NCI-H82 treated with DMSO at 0.1 percent for 48 hours (cell line): ENCODE data around the gene TRIM44.

ENCODE experiments used
- DNase-seq: peaks from one replicate; lab custom pipeline; 2025; ENCODE audit not compliant: unreplicated experiment; lab: John Stamatoyannopoulos, UW

Gene TRIM44

DNA sequence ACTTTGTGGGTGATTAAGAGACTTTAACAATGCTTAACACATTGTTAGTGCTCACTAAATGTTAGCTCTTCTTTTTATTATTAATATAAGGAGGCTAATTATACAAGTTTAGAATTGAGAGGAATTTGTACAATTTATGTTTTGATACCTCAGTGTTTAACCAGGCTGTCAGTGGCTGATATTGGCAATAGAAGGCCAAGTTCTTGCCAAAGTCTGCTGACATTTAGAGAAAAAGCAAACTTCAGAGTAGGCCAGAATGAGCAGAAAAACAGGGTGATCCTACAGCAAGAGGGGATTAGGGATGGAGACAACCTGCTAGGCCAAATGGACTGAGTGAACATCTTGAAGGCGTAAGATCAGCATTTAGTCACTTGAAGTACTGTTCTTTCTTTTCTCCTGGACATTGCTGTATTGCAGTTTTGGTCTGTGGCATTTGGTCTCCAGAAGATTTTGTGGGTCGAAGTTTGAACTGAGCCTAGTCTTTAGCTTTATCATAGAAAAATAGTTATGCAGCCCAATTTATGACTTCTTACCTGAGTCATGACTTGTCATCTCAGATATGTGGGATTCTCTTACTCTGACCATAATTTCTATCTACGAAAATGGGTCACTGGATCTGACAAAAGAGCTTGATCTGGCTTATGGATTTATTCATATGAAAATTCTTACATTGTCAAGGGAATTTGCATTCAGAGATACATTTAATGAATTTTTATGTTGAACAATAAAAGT is 9.0 kb downstream of the TRIM44 start:
- no peak for DNase-seq

DNA sequence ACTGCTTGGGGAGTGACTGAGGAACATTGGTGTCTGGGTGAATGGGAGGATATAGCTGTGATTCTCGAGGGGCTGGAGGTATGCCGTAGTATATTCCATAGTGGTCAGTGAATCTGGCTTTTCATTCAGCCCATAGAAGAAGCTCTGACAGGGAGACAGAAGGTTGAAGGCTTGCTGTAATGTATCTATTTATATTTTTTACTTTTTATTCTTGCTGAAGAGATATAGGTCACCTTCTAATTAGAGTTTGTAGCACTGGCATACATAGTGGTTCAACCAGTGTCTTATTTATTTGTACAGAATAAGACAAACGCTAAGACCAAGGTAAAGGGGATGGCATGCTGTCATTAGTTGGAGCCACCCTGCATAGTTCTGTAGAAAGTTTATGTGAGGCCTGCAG is 10.0 kb downstream of the TRIM44 start:
- no peak for DNase-seq

DNA sequence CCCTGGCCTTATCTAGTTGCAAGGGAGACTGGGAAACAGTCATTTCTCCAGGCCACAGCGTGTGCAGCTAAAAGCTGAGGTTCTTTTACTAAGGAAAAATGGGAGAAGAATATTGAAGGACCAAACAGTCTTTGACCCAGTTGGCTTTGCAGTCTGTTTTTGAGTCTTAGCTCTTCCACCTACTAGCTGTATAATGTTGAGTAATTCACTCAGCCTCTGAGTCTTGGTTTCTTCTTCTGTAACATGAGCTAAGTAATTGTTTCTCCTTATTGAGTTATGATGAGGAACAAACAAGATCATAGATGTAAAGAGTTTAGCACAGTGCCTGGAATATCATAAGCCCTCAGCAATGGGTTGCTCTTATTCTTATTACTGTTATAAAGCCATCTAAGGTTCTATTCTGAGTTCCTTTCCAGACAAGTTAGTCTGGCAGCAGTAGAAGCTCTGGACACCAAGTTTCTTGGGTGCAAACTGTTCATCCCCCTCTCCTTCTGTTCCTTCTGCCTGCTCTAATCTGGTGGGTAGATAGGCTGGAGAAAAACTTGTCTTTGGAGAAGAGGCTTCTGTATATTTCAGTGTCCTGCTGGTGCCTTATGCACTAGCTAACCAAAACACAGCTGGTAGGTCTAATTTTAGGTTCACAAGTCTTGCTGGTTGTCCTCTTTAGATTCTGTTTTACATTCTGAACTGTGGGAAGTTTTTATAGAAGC is 13.5 kb downstream of the TRIM44 start:
- DNase-seq: no peak

DNA sequence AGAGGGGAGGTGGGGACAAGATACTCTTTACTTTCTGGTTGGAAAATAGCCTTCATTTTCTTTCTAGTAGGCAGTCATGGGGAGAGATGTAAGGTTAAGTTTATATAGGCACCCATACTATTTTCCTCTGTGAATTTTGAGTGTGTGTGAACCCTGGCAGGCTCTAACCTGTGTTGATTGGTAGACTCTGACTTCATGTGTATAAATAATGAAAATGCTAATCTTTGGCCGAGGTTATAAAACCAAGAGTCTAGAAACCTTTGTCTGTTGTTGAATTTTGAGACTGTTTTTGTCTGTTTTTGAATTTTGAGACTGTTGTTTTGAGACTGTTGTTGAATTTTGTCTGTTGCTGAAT is 14.0 kb downstream of the TRIM44 start:
- no peak for DNase-seq

DNA sequence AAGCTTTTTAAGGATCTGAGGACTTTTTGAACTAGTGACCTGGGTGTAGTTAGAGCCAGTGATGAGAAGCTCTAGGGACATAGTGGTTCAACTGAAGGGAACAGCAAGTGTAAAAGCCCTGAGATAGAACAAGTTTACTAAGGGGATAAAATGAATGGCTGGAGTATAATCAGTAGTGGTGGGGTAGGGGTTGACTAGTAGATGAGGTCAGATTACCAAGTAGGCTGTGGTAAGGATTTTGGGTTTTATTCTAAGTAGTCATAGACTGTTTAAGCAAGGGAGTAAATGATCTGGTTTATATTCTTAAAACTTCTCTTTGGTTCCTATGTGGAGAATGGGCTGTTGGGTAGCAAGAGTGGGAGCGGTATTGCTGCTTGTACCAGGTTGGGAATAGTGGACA is 15.3 kb downstream of the TRIM44 start:
- no peak for DNase-seq

DNA sequence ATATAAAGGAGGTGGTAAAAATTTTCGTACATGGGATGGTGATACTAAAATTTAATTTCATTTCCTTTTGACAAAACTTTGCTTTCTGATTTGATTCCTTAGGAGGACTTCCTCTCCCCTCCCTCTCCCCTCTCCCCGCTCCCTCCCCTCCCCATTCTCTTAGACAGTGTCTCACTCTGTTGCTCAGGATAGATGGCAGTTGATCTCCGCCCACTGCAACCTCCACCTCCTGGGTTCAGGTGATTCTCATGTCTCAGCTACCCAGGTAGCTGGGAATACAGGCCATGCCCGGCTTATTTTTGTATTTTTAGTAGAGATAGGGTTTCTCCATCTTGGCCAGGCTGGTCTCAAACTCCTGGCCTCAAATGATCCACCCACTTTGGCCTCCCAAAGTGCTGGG is 15.9 kb downstream of the TRIM44 start:
- no peak for DNase-seq

DNA sequence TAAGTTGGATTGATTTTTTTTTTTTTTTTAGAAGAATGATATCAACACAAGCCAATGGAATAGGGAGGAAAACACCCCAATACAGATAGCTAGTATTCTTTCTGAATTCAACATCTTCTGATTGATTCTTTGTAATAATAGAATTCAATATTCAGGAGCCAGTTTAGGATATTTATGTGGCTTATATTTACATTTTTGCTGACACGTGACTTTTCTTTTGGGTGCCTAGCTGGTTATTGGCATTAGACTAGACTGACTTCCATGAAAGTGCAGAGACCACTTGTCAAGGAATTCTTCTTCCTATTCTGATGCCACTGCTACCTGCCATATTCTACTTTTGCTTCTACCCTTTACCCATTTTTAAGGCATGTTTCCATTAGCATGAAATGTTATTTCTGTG is 16.4 kb downstream of the TRIM44 start:
- DNase-seq: no peak

DNA sequence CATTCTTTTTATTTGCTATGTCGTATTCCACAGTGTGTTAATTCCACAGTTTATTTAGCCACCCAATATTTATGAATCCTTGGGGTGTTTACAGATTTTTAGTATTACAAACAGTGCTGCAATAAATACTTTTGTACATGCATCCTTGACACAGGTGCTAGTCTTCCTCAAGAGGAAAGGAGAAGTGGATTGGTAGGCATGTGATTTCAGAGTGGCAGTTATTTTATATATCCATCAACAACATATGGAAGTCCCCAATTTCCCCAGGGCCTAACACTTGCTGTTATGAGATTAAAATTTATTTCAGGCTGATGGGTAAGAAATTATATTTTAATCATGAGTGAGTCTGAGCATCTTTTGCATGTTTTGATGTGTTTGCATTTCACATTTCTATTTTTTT is 17.9 kb downstream of the TRIM44 start:
- no peak for DNase-seq

DNA sequence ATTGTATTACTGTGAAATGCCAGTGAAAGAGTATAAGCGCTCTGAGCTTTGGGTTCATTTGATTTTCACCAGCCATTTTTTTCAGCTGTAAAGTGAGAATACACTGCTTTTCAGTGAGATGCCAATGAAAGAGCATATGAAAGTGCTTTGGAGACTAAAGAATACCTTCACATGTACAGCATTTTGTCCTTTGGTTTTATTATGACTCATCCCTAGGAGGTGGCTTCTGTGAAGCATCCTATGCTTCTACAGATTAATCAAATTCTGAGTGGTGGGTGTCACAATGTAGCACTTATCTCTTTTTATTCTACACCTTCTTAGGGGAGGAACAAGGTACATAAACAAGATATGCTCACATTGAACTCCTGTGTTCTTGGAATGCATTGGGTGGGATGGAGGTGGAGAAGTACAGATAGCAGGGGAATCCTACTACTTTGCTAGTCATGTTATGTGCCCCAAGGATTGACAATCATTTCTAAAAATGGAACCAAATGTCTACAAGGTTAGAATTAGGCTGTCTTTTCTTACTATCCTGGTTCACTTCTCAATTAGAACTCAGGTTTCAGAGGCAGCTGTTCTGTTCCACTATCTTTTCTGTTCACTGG is 18.7 kb downstream of the TRIM44 start:
- no peak for DNase-seq

DNA sequence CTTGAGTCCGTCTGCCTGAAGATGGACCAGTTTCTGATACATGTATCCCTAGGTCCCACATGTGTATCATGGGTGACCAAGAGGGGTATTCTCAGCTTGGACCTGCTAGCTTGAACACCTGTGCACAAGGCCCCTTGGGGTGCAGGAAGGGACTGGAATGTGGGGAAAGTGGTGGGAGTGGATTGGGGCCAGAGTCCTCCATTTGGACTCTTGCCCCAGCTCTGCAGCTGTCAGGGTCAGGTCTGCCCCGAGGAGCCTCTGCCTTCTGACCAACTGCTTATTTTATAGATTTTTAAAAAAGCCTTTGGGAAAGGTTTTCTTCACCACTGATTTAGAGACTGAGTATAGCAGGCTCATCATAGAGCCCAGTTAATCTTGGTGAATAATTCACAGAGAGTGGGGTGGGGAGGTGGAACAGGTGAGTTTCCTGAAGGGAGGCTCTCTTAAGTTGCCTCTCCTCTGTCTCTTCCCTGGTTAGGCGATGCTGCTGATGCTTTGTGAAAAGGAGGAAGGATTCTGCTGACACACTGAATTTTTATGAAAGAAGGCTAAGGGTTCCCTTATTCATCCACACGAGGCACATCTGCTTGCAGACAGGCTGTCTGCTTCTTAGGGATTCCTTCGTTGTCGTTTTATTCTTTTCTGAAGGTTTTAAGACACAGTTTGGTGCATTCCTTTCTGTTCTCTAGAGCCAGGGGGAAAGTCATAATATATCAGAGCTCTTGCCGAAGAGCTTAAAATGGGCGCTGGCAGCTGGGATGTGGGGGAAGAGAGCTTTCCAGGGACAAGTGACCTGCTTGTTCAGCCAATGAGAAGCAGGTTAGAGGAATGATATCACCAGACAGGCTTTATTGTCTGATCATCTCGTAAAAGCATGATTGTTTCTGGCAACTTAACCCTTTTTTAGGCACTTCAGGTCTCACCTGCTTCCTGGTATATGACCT is 19.9 kb downstream of the TRIM44 start:
- DNase-seq: peak; percentile 29

DNA sequence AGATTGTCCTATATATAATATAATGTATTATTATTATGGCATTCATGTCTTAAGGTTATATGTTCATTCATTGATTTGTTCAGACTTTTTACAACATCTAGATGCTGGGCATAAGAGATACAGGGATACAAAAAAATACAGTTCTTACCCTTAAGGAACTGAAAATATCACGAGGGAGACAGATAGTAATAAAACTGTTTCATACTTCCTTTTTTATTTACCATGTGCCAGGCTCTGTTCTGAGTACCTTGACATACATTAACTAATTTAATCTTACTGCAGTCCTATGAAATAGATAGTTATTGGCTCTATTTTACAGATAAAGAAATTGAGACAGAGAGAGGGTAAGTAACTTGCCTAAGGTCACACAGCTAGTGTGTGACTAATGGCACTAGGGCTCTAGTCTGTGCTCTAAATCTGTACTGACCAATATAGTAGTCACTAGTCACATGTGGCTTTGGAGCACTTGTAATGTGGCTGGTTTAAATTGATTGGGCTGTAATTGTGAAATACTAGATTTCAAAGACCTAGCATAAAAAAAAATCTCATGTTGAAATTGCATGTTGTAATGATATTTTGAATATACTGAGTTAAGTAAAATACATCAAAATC is 21.3 kb downstream of the TRIM44 start:
- no peak for DNase-seq

DNA sequence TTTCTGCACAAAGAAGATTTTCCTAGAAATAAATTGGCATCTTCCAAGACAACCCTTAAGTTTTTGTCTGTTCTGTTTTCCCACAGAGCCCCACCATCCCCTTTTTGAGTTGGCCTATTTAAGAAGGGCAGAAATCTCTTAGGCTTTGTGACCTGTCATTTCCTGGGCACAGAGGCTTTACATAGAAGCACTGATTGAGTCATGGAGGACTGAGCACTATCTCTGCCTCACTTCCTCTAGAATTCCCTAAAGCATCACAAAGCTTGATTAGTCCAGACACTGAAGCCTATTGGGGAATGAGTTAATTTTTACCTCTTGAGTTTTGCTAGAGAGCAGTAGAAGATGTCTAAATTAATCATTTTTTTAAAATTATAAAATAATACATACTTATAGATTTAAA is 25.4 kb downstream of the TRIM44 start:
- DNase-seq: no peak

DNA sequence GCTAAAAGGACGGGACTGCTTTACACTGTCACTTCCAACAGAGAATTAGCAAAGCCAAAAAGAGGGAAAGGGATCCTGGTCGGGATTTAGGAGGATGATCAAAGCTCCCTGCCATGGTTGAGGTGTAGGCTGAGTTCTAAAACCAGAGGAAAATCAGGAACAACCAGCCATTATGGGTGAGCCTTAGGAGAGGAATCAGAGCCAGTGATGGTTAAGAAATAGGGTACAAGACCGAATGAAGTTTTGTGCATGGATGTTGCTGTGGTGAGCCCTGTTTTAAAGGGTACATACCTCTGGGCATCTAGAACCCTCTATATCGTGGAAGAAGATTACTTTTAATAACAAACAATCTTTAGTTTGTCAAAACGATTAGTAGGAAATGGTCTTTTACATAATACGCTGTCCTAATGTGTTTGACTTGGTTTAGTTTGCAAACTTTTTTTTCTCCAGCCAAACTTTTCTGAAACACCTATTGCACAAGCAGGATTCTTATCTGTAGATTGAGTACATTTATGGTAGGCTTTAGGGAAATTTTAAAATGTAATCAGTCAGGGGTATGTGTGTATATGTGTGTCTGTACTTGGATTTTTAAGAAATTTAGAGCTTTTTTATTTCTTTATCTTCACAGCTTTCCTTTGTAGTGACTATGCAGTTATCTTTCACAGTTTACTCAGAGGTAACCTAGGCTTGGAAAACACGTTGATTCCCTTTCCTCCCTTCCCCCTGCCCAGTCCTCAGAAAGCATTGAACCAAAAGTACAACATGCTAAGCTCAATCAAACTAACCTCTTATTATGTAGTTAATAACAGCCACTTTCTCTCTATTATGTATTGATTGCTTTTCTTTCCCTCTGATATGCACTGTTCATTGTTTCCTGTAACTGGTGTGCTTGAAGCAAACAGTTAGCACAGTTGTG is 26.8 kb downstream of the TRIM44 start:
- no peak for DNase-seq

DNA sequence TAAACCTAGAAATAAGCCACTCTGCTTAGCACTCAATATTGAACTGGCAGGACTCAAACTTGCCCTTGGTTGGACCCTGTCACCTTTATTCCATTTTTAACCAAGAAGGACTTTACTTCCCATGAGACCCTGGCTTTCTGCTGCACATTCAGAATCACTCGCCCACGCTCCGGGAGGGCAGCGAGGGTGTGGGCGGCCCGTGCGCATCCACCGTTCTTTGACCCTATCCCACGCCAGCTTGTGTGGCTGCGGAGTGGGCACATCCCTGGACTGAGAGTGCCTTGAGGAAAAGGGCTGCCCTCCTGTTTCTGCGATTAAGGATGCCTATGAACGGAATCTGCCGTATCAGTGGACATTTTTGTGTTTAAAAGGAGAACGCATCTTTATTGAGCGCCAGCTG is 39.6 kb downstream of the TRIM44 start:
- DNase-seq: no peak

DNA sequence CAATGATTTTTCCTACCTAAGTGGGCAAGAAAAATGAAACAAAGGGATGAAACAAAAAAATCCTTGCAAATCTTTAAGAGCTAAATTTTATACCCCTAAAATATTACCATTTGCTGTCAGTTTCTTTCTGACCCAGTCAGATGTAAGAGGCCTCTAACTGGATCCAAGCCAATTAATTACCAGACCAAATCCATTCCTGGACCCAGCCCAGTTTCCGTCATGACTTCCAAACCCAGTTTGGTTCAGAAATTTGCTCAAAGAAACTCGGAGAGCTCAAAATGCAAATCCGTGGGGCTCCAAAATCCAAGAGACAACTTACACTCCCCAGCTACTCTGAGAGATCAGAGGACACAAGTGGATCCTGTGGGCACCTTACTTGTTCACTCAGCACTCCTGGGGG is 46.8 kb downstream of the TRIM44 start:
- no peak for DNase-seq

DNA sequence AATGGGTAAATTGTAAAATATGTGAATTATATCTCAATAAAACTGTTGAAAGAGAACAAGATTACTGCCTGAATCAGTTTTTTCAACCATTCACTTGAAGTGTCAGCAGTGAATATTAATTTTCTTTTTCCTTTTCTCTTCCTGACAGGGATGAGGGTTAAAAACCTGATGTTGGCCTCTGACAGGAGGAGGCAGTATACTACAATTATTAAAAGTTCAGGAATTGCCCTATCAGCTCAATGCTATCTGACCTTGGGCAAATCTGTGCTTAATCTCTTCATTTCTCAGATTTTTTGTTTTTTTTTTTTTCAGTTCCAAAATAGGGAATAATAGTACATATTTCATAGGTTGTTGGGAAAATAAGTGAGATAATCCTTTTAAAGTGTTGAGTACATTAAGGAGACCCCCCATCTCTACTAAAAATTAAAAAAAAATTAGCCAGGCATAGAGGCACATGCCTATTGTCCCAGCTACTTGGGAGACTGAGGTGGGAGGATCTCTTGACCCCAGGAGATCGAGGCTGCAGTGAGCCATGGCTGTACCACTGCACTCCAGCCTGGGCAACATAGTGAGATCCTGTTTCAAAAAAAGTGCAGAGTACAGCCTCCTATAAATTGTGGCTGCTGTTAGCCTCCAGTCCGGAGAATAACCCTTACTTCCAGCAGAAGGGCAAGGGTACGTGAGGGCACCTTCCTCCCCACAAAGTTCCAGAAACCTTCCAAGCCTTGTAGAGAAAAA is 48.8 kb downstream of the TRIM44 start:
- no peak for DNase-seq

DNA sequence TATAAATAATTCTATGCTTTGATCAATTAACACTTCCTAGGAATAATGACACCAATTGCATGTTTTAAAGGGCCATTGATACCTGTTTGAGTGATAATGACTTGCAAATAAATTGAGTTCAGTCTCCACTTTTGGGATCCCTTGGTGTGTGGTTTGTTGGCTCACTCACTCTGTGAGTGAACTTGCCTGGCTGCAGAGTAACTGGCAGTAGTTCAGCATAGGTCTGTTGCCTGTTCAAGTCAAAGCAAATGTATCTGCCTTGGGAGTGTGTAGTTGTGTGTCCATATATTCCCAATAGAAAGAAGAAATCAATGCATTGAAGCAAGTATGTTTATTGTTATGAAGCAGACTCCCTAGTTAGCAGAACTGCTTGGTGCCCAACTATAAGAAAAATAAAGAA is 49.3 kb downstream of the TRIM44 start:
- no peak for DNase-seq

DNA sequence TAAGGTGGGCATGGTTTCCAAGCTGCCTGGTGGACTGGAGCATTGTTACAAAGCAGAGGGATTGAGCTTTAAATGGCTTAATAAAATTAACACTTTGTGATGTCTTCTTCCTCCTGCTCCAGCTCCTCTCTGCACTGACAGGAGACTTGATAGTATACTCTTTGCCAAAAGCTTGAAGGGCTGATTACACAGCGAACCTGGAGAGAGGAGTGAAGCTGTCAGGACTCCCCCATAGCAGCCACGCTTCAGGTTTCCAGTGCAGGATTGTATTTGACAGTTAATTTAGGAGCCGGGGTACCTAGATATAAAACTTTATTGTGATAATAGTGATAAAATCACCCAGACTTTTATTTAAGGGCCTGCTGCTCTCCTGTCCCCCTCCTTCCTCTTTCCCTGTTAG is 50.0 kb downstream of the TRIM44 start:
- DNase-seq: no peak

DNA sequence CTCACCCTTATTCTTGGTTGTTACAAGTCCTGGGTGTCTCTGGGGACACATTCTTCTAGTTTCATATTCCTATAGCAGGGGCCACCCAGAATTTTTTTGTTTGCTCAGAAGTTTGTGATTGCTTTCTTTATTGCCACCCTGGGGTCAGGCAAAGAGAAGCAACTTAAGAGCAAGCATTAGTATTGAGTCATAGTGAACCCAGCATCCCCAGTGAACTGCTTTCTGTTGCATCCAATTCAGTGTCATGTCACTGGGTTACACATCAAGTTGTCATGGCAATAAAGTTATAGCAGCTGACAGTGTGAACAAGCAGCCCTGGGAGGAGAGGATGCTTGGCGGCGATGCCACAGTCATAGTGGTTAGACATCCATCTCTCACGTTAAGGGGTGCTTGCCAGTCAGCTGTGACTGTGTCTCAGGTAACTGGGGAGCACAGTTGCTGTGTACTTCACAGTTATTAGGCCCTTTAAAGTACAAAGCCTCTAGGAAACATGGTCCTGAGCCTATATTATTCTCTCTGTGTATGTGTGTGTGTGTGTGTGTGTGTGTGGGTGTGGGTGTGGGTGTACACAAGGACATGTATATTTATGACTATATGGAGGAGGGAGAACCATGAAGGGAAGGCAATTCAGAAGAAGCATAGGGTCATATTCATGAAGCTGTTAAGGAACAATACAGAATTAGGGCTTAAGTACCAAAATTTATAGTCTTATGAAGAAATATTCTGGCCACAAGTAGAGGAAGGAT is 52.5 kb downstream of the TRIM44 start:
- no peak for DNase-seq
